Loucy (cell line): Measurements from ENCODE around the gene MC4R.

ENCODE experiments used
- H2AFZ ChIP-seq: fragments of 200-600 bp; sonication (generic); 2 replicates; pipeline ENCODE4 v1.6.0; 2016; ENCODE audit warnings: antibody characterized with exemption, mild to moderate bottlenecking, low read length, moderate library complexity
- H3F3A ChIP-seq: fragments of 200-600 bp; 2 replicates; pipeline ENCODE4 v1.6.0; 2016; ENCODE audit warnings: antibody characterized with exemption, low read depth, mild to moderate bottlenecking
- H3K27me3 ChIP-seq: fragments of 200-600 bp; sonication (generic); 2 replicates; pipeline ENCODE4 v1.6.1; 2014; ENCODE audit warnings: low read length, mild to moderate bottlenecking; ENCODE audit not compliant: insufficient read depth, poor library complexity, severe bottlenecking
- H3K36me3 ChIP-seq: fragments of 200-600 bp; sonication (generic); 2 replicates; pipeline ENCODE4 v1.6.1; 2016; ENCODE audit warnings: low read length; ENCODE audit not compliant: insufficient read depth
- H3K4me1 ChIP-seq: fragments of 200-600 bp; sonication (generic); 2 replicates; pipeline ENCODE4 v1.5.1; 2014; ENCODE audit warnings: low read length, mild to moderate bottlenecking; ENCODE audit not compliant: insufficient read depth, poor library complexity, severe bottlenecking
- H3K4me2 ChIP-seq: fragments of 200-600 bp; sonication (generic); 2 replicates; pipeline ENCODE4 v1.6.0; 2014; ENCODE audit warnings: antibody characterized with exemption, low read length, low read depth, mild to moderate bottlenecking; ENCODE audit not compliant: poor library complexity, severe bottlenecking
- H3K4me3 ChIP-seq: fragments of 200-600 bp; sonication (generic); 2 replicates; pipeline ENCODE4 v1.5.1; 2014; ENCODE audit warnings: low read length, mild to moderate bottlenecking, mixed read lengths; ENCODE audit not compliant: poor library complexity, severe bottlenecking
- H3K79me2 ChIP-seq: fragments of 200-600 bp; sonication (generic); 2 replicates; pipeline ENCODE4 v1.6.1; 2014; ENCODE audit warnings: low read length; ENCODE audit not compliant: insufficient read depth
- H3K9ac ChIP-seq: fragments of 200-600 bp; sonication (generic); 2 replicates; pipeline ENCODE4 v1.6.0; 2014; ENCODE audit warnings: mild to moderate bottlenecking, low read depth, low read length, moderate library complexity; ENCODE audit not compliant: poor library complexity, severe bottlenecking
- H3K9me2 ChIP-seq: fragments of 200-600 bp; sonication (generic); replicated peaks from 2 replicates; pipeline ENCODE4 v1.6.1; 2016; ENCODE audit warnings: low read depth, low read length, mixed read lengths
- H3K9me3 ChIP-seq: fragments of 200-600 bp; sonication (generic); 2 replicates; pipeline ENCODE4 v1.6.1; 2014; ENCODE audit warnings: mild to moderate bottlenecking, antibody characterized with exemption, low read length, low read depth; ENCODE audit not compliant: insufficient read depth
- H4K20me1 ChIP-seq: fragments of 200-600 bp; sonication (generic); 2 replicates; pipeline ENCODE4 v1.6.0; 2014; ENCODE audit warnings: antibody characterized with exemption, low read length, mild to moderate bottlenecking; ENCODE audit not compliant: insufficient read depth, poor library complexity, severe bottlenecking
- EZH2phosphoT487 ChIP-seq: fragments of 200-600 bp; IDR thresholded peaks from 2 replicates; pipeline ENCODE4 v1.6.1; 2018; ENCODE audit warnings: antibody characterized with exemption, mild to moderate bottlenecking, moderate library complexity, borderline replicate concordance
- TF ChIP-seq, protein P1 (sequence below): fragments of 200-600 bp; sonication (generic); conservative IDR thresholded peaks from 2 replicates; pipeline ENCODE4 v1.5.1; 2014; ENCODE audit warnings: mild to moderate bottlenecking, antibody characterized with exemption, low read length

The MC4R gene

DNA sequence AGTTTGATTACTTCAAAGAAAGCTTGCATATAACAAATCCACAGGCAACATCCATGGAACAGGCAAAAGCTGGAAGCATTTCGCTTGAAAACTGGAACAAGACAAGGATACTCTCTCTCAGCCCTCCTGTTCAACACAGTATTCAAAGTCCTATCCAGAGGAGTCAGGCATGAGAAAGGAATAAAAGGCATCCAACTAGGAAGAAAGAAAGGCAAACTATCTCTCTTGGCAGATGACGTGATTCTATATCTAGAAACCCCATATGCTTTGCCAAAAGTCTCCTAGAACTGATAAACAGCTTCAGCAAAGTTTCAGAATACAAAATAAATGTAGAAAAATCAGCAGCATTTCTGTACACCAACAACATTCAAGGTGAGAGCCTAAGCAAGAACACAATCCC is 34.1 kb upstream of the MC4R start:
- no peaks in the 10 kb centered on the region for H3K4me1 ChIP-seq
- no peaks in the 10 kb centered on the region for H3K79me2 ChIP-seq
- H3F3A ChIP-seq: no peaks in the 10 kb centered on the region
- no peak overlapping the region for H2AFZ ChIP-seq
- TF ChIP-seq EZH2phosphoT487: no peak
- TF ChIP-seq, protein P1, sequence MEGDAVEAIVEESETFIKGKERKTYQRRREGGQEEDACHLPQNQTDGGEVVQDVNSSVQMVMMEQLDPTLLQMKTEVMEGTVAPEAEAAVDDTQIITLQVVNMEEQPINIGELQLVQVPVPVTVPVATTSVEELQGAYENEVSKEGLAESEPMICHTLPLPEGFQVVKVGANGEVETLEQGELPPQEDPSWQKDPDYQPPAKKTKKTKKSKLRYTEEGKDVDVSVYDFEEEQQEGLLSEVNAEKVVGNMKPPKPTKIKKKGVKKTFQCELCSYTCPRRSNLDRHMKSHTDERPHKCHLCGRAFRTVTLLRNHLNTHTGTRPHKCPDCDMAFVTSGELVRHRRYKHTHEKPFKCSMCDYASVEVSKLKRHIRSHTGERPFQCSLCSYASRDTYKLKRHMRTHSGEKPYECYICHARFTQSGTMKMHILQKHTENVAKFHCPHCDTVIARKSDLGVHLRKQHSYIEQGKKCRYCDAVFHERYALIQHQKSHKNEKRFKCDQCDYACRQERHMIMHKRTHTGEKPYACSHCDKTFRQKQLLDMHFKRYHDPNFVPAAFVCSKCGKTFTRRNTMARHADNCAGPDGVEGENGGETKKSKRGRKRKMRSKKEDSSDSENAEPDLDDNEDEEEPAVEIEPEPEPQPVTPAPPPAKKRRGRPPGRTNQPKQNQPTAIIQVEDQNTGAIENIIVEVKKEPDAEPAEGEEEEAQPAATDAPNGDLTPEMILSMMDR: no peak
- H3K9ac ChIP-seq: no peak overlapping the region
- no peaks in the 10 kb centered on the region for H3K27me3 ChIP-seq
- no peak overlapping the region for H3K4me2 ChIP-seq
- no peaks in the 10 kb centered on the region for H3K9me2 ChIP-seq
- no peak overlapping the region for H3K4me3 ChIP-seq
- no peaks in the 10 kb centered on the region for H3K36me3 ChIP-seq
- no peaks in the 10 kb centered on the region for H4K20me1 ChIP-seq
- H3K9me3 ChIP-seq: no peaks in the 10 kb centered on the region

DNA sequence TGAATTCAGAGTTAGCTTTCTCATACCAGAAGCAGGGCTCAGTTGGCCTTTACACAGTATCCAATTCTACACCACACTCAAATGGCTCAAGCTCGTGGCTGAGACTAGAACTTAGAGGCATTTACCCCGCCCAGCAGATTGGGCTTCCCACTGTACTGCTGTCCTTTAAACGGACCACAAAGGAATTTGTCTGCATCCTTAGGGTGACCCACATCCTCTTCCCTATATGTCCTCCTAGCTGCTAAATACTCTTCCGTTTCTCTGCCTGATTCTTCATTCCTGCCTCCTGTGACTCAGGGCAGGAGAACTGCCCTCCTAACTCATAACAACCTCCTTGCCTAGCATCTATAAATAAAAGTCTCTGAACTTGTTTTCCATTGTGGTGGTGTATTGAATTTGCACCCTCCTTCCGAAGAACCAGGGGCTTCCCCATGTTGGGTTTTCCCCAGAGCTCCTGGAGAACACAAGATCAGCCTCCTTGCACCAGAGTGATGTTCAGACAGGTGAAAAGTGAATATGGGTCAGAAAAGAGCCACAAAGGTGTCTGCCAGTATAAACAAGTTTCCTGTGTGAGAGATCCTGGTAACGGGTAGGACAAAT is 32.0 kb upstream of the MC4R start:
- TF ChIP-seq EZH2phosphoT487: no peak
- TF ChIP-seq, protein P1: no peak
- H3K9me2 ChIP-seq: no peaks in the 10 kb centered on the region
- no peaks in the 10 kb centered on the region for H3K4me1 ChIP-seq
- H3K4me3 ChIP-seq: no peak overlapping the region
- no peaks in the 10 kb centered on the region for H3F3A ChIP-seq
- H3K9me3 ChIP-seq: no peaks in the 10 kb centered on the region
- H2AFZ ChIP-seq: no peak overlapping the region
- H3K27me3 ChIP-seq: no peaks in the 10 kb centered on the region
- no peaks in the 10 kb centered on the region for H3K79me2 ChIP-seq
- no peak overlapping the region for H3K9ac ChIP-seq
- no peaks in the 10 kb centered on the region for H3K36me3 ChIP-seq
- H4K20me1 ChIP-seq: no peaks in the 10 kb centered on the region
- H3K4me2 ChIP-seq: no peak overlapping the region

DNA sequence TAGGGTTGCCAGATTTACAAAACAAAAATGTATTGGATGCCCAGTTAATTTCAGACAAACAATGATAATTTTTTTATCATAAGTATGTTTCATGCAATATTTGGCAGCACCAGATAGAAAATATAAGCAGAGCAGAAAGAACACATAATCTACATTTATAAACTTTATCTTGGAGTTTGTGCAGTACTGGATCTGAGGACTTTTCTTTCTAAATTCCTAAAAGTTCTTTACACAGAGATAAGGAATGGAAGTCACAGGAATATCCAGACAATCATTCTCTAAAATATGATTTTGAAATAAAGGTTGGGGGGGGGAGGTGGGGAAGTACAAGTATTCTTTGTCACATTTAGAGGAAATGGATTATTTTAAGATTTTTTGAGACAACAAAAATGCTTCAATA is 28.8 kb upstream of the MC4R start:
- H3F3A ChIP-seq: no peaks in the 10 kb centered on the region
- no peaks in the 10 kb centered on the region for H3K79me2 ChIP-seq
- H3K4me2 ChIP-seq: no peak overlapping the region
- H3K4me1 ChIP-seq: no peaks in the 10 kb centered on the region
- no peak overlapping the region for H3K4me3 ChIP-seq
- no peaks in the 10 kb centered on the region for H3K9me3 ChIP-seq
- H3K9ac ChIP-seq: no peak overlapping the region
- H3K9me2 ChIP-seq: no peaks in the 10 kb centered on the region
- no peaks in the 10 kb centered on the region for H3K27me3 ChIP-seq
- no peaks in the 10 kb centered on the region for H4K20me1 ChIP-seq
- H3K36me3 ChIP-seq: no peaks in the 10 kb centered on the region
- H2AFZ ChIP-seq: no peak overlapping the region
- TF ChIP-seq, protein P1: no peak
- no peak for TF ChIP-seq EZH2phosphoT487
